SK-N-MC (cell line): ENCODE data around the gene PRPF31.

ENCODE experiments used
- EZH2 ChIP-seq: fragments of 200-600 bp; sonication (generic); IDR thresholded peaks from one replicate; pipeline ENCODE4 v1.6.1; 2017; ENCODE audit warnings: antibody characterized with exemption
- FOXP2 ChIP-seq: optimal IDR thresholded peaks from 2 replicates; pipeline ENCODE3; 2011; ENCODE audit warnings: mild to moderate bottlenecking, moderate library complexity; ENCODE audit not compliant: insufficient read depth; ENCODE audit errors: extremely low read length, control extremely low read depth
- POLR2AphosphoS5 ChIP-seq: IDR thresholded peaks from 2 replicates; pipeline ENCODE4 v1.6.1; 2012; ENCODE audit warnings: mild to moderate bottlenecking, low read depth, low read length, borderline replicate concordance

DNA sequence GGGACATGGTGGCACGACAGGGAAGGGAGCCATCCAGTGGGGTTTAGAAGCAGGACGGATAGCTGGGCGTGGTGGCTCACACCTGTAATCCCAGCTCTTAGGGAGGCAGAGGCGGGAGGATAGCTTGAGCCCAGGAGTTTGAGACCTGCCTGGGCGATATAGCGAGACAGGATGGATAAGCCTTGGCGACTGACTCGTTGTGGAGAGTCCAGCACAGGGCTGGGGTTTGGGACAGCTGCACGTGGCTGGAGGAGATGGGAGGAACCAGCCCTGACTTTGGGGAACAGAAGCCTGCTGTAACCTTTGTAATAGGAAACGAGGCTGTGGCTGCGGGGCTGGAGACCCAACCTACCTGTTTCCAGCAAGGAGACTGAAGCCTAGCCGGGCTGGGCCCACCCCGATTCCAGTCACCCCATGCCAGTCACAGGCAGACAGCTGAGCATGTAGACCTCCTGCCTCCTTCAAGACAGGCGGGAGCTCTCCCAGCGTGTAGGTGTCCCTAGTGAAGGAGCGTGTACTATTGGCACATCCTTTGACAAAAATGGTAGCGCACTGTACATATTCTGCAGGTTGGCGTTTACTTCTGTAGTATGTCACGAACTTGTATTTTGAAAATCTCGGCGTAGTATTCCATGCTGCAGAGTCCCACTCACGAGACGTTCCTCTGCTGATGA, 35.9 kb downstream of the PRPF31 start:
- no peak for TF ChIP-seq POLR2AphosphoS5
- TF ChIP-seq EZH2: no peak
- TF ChIP-seq FOXP2: no peak
